AG04450 (cell line): Measurements from ENCODE around the gene SLIT3. TPM values are rescaled to one million over a fixed set of nuclear protein-coding genes. Genes with fewer than 3 reads are reported as not detected.

Experiments used
- CTCF ChIA-PET: fragments of 300-600, 350-600 bp; formaldehyde crosslinking; extraction: SDS; loops from one replicate; lab custom pipeline; 2022; ENCODE audit warnings: antibody characterized with exemption, inconsistent platforms; lab: Charles Lee
- POLR2A ChIA-PET: fragments of 350-600 bp; formaldehyde crosslinking; extraction: SDS; loops from one replicate; lab custom pipeline; 2021; ENCODE audit warnings: antibody characterized with exemption, inconsistent platforms; lab: Yijun Ruan, JAX
- DNase-seq: peaks from one replicate; pipeline ENCODE4 v3.0.0-alpha.2; 2011; ENCODE audit warnings: low read depth, low spot score
- H3K27ac ChIP-seq: one replicate; pipeline ENCODE4 v1.5.1; 2012; ENCODE audit warnings: low read depth, low read length, control low read depth
- H3K27me3 ChIP-seq: one replicate; pipeline ENCODE4 v1.6.0; 2012; ENCODE audit warnings: low read length; ENCODE audit not compliant: control insufficient read depth, insufficient read depth
- H3K4me3 ChIP-seq: 2 replicates; pipeline ENCODE4 v1.5.1; 2011; ENCODE audit warnings: mild to moderate bottlenecking, low read depth, low read length, control low read depth
- H3K9me3 ChIP-seq: 2 replicates; pipeline ENCODE4 v1.5.1; 2012; ENCODE audit warnings: low read length; ENCODE audit not compliant: control insufficient read depth, insufficient read depth
- CTCF ChIP-seq: IDR thresholded peaks from 2 replicates; pipeline ENCODE4 v1.5.1; 2011; ENCODE audit warnings: low read depth, low read length, control low read depth, inconsistent platforms
- polyA plus RNA-seq: library from polyadenylated mRNA; depleted of rRNA; stranded (reverse); fragments of >200 nt; gene quantifications from 2 replicates; pipeline ENCODE4 v1.2.3, GENCODE V29; 2011

The SLIT3 gene
- polyA plus RNA-seq, 1 experiment = 0.26 TPM

GRCh38 chr5:168740811-168741213, 560.1 kb downstream of the SLIT3 start:
- no peak for TF ChIP-seq CTCF
- H3K9me3 ChIP-seq = no peaks in the 10 kb centered on the region
- DNase-seq = no peak
- ChIA-PET CTCF (no interaction called here), POLR2A (no interaction called here)
- no peak overlapping the region for H3K27ac ChIP-seq
- no peaks in the 10 kb centered on the region for H3K27me3 ChIP-seq
- H3K4me3 ChIP-seq = no peak overlapping the region

GRCh38 chr5:168740092-168740800, 560.7 kb downstream of the SLIT3 start:
- CTCF ChIA-PET = no interaction called here

GRCh38 chr5:168737066-168737465, 563.9 kb downstream of the SLIT3 start:
- CTCF ChIA-PET = no interaction called here
- no peak for TF ChIP-seq CTCF
- POLR2A ChIA-PET = no interaction called here

More at GRCh38 chr5:168740092-168740800, 560.7 kb downstream of the SLIT3 start:
- TF ChIP-seq CTCF = no peak
- Histone ChIP-seq H3K9me3 (no peaks in the 10 kb centered on the region), H3K4me3 (no peak overlapping the region), H3K27ac (no peak overlapping the region), H3K27me3 (no peaks in the 10 kb centered on the region)
- DNase-seq = no peak
- POLR2A ChIA-PET = no interaction called here

GRCh38 chr5:168736281-168736831, 564.6 kb downstream of the SLIT3 start:
- H3K9me3 ChIP-seq = no peaks in the 10 kb centered on the region
- no peaks in the 10 kb centered on the region for H3K27me3 ChIP-seq
- ChIA-PET CTCF (interaction anchor here (0.5 to 0.7 kb wide), 2 partner anchors 211 to 517 kb away, joined by 4 to 8 read pairs; no protein-coding TSS in a partner anchor), POLR2A (no interaction called here)
- no peak overlapping the region for H3K27ac ChIP-seq
- no peak for TF ChIP-seq CTCF
- no peak overlapping the region for H3K4me3 ChIP-seq
- DNase-seq = no peak

More at GRCh38 chr5:168737066-168737465, 563.9 kb downstream of the SLIT3 start:
- Histone ChIP-seq H3K27me3 (no peaks in the 10 kb centered on the region), H3K27ac (no peak overlapping the region), H3K4me3 (no peak overlapping the region), H3K9me3 (no peaks in the 10 kb centered on the region)
- DNase-seq = no peak

- Histone ChIP-seq H3K9me3 (no peaks in the 10 kb centered on the region), H3K4me3 (no peak overlapping the region), H3K27me3 (no peaks in the 10 kb centered on the region), H3K27ac (no peak overlapping the region)
- no peak for TF ChIP-seq CTCF
- POLR2A ChIA-PET = no interaction called here
- DNase-seq = no peak
- CTCF ChIA-PET = interaction anchor here (1.0 kb wide), 1 partner anchor 251 kb away, joined by 3 read pairs; no protein-coding TSS in a partner anchor
Observed at GRCh38 chr5:168734620-168735300, 566.2 kb downstream of the SLIT3 start.
